ENCODE data around the gene FZD4.
"Not testable (repeated sequence)": the region's sequence is repeated elsewhere in the genome, so short reads cannot be mapped to it uniquely, and the experiment has no call there.

FZD4 gene

GRCh38 chr11:86955361-86956120 lies at the start of gene FZD4:
FZD4 (minus strand) TSS chr11:86955395; CDS start chr11:86955085, 310 bp downstream.
- peak; percentile 81 for DNase-seq

DNA sequence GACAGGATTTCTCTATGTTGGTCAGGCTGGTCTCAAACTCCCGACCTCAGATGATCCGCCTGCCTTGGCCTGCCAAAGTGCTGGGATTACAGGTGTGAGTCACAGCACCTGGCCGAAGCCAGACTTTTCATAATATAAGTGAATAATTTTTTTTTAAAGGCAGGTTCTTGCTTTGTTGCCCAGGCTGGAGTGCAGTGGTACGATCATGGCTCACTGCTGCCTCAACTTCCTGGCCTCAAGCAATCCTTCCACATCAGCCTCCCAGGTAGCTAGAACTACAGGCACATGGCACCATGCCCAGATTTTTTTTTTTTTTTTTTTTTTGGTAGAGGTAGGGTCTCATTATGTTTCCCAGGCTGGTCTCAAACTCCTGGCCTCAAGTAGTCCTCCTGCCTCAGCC lies 49.1 kb upstream of the FZD4 start:
- DNase-seq = not testable (repeated sequence)

GRCh38 chr11:87002918-87003317 lies 47.7 kb upstream of the FZD4 start:
- DNase-seq = peak; percentile 25

- no peak for DNase-seq
Measured at GRCh38 chr11:86999859-87000753, 44.9 kb upstream of the FZD4 start.

- no peak for DNase-seq
Measured at GRCh38 chr11:86999388-86999787, 44.2 kb upstream of the FZD4 start.

DNA sequence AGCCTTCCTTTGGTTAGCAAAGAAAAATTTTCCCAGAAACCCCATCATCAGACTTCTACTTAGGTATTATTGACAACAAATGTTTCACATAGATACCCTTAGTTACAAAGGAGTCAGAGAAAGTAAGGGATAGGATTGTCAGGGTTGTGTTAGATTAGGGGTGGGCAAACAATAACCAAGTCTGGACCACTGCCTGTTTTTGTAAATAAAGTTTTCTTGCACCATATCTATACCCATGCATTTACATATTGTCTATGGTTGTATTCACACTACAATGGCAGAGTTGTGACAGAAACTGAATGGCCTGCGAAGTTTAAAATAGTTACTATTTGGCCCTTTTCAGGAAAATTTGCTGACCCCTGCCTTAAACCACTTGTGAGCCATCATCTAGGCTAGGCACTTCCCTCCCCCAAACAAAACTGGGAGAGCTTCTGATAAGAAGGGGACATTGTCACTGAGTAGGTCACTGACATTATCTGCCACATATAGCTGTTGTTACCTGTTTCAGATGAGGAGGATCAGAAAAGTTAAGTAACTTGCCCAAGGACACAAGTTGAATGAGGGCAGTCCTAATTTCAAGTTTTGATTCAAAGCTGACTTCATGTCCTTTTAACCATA lies 41.9 kb upstream of the FZD4 start:
- DNase-seq = no peak

GRCh38 chr11:86993031-86993430 lies 37.8 kb upstream of the FZD4 start:
- no peak for DNase-seq

GRCh38 chr11:86992340-86992739 lies 37.1 kb upstream of the FZD4 start:
- not testable (repeated sequence) for DNase-seq

DNA sequence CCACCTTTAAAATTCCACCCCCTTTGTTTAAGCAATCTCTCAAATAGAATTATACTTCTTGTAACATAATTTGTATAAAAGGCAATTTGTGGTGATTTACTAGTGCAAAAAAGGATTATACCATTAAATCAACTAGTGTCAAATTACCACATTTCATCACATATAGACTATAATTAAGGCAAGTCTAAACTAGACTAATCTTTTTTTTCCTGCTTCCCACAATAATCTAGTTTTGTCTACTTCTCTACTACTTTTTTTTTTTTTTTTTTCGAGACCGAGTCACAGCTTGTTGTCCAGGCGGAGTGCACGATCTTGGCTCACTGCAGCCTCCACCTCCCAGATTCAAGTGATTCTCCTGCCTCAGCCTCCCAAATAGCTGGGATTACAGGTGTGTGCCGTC lies 36.1 kb upstream of the FZD4 start:
- DNase-seq = no peak

DNA sequence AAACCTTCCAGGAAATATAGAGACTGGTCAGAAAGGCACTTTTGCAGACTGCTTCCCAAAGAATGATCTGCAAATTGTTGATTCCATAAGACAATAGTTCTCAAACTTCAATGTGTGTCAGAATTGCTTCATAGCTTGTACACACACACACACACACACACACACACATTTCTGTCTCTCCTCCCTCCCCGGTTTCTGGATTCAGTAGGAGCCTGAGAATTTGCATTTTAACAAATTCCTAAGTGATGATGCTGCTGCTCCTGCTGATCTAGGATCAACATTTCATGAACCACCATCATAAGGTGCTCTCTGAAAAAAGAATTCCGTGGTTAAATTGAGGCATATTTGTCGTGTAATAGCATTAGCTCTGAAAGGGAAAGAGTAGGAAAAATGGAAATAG lies 35.3 kb upstream of the FZD4 start:
- no peak for DNase-seq

DNA sequence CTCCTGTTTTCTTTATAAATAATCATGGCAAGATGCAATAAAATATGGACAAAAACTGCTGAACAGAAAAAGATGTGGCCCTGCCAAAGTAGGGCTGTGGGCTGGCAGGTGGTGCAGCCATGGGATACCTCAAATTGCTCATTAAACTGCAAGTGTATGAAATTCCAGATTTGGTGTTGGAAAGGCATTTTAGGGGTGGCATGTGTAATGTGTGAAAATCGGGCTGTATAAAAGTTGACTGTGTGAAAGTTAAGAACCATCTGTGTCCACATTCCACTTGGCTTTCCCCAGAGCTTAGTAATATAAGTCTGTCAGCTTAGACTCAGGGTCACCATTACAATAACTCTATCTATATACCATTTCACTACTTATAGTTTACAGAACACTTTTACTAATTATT lies 34.8 kb upstream of the FZD4 start:
- no peak for DNase-seq

DNA sequence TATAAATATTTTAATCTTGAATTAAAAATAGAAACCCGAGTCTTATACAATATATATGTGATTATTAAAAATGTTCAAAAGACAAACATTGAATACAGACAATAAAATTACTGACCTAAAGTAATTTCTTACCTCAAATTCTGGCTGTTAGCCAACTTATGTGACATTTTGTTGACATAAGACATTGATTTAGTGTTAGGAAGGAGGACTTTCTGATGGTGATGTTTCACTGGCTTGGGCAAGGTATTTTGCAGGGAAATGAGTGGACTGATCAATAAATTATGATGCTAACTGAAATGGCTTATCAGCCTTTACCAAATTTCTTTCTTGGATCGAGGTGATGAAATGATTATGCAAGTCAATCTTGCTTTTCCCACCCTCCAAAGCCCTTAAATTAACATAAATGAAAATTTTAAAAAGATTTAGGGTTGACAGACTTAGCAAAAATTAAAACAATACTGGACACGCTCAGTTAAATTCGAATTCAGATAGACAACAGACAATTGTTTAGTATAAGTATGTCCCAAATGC lies 33.2 kb upstream of the FZD4 start:
- no peak for DNase-seq

GRCh38 chr11:86987679-86988078 lies 32.5 kb upstream of the FZD4 start:
- no peak for DNase-seq

DNA sequence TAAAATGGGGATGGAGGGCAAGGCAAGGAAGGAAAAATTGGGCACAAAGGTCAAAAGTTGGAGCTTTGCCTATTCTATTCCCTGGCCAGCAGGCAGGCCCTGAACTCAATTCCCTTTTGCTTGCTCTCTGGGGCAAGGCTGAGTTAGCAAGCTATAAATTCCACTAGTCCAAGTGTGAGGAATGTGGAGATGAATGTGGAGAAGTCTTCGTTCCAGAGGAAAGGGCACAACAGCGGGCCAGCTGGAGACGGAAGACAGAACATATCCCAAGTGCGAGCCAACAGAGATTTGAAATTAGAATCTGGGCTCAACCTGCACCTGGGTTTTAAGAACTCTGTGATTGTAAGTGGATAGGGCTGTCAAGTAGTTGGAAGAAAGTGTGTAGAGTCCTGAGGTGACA lies 29.5 kb upstream of the FZD4 start:
- no peak for DNase-seq

DNA sequence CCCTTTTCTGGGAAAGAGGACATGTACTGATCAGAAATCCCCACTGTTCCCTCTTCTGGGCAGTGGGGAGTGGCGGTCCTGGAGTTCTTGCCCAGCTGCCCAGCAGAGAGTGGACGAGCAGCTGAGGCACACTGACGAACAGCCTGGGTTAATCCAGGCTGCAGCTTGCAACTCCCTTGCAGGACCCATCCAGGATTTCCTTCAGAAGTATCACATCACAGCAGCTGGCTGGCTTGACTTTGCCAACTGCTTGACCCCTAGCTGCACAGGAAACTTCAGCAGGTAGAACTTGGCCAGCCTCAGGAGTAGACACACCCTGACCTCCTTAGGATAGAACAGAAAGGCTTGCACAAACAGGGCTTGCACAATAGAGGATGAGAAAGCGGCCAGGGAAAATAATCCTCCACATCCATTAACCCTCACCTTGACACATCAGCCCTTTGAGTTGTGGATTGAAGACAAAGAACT lies 27.9 kb upstream of the FZD4 start:
- no peak for DNase-seq

- no peak for DNase-seq
Measured at GRCh38 chr11:86981777-86982540, 26.8 kb upstream of the FZD4 start.

DNA sequence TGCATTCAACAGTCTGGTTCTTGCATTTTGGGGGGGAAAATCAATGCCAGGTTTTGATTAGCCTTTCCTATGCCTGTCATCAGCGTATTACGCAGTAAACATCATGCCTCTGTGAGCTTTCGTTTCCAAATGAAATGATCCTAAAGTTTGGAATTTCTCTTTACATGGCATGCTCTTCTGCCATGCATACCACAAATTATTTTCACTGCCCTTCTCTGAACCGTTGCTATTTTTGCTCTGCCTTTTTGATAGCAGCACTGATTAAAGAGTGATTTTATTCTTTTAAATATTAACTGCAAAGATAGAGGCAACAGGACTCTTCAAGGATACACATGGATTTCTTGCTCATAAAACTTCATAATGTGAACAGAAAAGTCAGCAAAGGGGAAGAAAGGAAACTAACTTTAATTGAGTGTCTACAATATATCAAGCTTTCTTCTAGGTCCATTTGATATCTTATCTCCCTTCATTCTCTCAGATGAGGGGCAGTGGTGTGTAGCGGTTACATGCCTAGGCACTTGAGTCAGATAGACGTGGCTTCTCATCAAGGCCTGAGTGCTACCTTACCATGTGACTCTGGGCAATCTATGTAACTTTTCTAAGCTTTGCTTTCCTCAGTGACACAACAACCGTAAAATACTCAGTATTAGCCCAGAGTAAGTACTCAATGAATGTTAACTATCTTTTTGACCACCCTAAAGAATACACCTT lies 25.0 kb upstream of the FZD4 start:
- DNase-seq = no peak

DNA sequence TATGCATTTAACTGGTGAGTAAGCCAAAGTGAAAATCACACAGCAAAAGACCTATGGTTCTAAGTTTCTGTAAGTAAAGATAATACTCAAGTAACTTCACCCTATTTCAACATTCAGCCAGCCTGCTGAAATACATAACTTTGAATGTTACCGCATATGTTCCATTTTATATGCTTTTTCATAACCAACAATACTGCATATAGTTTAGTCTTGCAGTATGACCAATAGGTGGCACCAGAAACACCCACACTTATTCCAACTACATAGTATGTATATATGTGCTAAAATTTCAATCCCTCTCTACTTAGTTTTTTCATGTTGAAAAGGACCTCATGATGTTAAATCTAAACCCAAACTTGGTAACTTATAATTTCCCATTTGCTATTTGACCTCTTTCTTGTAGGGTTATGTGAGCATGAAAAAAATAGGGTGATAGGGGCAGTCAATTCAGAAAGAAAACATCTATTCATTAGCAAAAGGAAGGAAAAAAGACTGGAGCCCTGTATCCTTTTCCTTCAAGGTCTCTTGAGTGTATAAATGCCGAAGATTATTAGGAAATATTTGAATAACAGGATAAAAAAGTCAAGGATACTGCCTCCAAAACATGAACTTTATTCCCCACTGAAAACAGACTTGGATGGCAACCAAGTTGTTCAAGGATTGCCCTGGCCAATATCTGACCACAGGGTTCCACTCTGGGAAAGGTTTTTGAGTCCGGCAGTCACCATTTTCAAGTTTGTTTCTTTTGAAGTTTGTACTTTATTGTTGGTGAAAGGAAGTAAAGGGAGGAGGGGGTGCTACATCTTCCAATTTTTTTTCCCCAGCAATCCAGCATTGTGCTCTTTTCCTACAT lies 23.8 kb upstream of the FZD4 start:
- peak; percentile 38 for DNase-seq

GRCh38 chr11:86978247-86978646 lies 23.1 kb upstream of the FZD4 start:
- peak; percentile 31 for DNase-seq

DNA sequence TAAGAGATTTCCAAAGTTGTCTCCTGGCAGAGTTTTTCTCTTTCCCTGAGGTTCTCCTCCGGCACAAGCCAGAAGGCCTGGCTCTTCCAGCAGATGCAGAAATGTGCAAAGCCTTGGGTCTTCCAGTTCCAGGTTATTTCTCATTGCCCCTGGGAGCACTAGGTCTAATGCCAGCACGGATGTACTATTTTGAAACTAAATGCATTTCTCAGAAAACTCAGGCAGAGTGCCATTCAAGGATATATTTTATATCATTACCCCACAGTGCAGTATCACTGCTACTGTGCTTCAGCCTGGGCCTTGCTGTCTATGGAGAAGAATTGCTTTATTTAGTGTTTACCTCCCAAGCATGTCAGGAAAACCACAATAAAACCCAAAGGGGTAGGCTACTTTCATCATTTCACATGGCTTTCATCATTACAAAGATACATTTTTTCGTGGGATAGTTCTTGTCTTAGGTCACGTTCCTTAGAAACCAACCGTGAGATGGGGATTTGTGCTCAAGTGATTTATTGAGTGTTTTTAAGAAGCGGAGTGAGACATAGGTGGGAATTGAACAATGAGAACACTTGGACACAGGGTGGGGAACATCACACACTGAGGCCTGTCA lies 22.4 kb upstream of the FZD4 start:
- no peak for DNase-seq

Measured in inflammatory macrophage treated with lipopolysaccharide for 4 hours (primary cell).